GM12878 (cell line): ENCODE data around the gene CRP. TPM values are rescaled to one million over a fixed set of nuclear protein-coding genes. Genes with fewer than 3 reads are reported as not detected.

Experiments used
- ATAC-seq: fragments of 200-7000 bp; cut with Tn5 transposase; 3 replicates; pipeline ENCODE4 v1.9.1; 2020; ENCODE audit warnings: mild to moderate bottlenecking, moderate library complexity
- BruUV-seq: library from RNA; stranded (reverse); fragments of 400-500 nt; replicated peaks from 2 replicates; lab custom pipeline; 2021; lab: Mats Ljungman, UMichigan
- CTCF ChIA-PET: fragments of 300-600 bp; sonication (Branson Sonifier 250); formaldehyde crosslinking; extraction: SDS; loops from one replicate; lab custom pipeline; 2021; ENCODE audit warnings: inconsistent platforms; lab: Yijun Ruan, JAX
- POLR2A ChIA-PET: fragments of 350-600 bp; formaldehyde crosslinking; extraction: SDS; loops from one replicate; lab custom pipeline; 2021; ENCODE audit warnings: inconsistent platforms; lab: Charles Lee
- RAD21 ChIA-PET: fragments of 300-600 bp; sonication (Branson Sonifier 250); formaldehyde crosslinking; loops from one replicate; lab custom pipeline; 2023; ENCODE audit warnings: antibody characterized with exemption; ENCODE audit not compliant: unreplicated experiment; lab: Charles Lee
- SMC1A ChIA-PET: fragments of 300-600 bp; sonication (Branson Sonifier 250); formaldehyde crosslinking; loops from one replicate; lab custom pipeline; 2023; ENCODE audit not compliant: unreplicated experiment, uncharacterized antibody; lab: Charles Lee
- DNase-seq: peaks from one replicate; pipeline ENCODE4 v3.0.0-alpha.2; 2011; ENCODE audit warnings: low read depth, low spot score
- FAIRE-seq: peaks from 3 replicates; lab custom pipeline; 2011; peaks lifted over from hg19 to GRCh38; lab: Jason Lieb, UNC
- H2AFZ ChIP-seq: 2 replicates; pipeline ENCODE4 v1.6.0; 2011; ENCODE audit warnings: low read depth, low read length, control low read depth; ENCODE audit not compliant: control insufficient read depth
- H3K27ac ChIP-seq: 2 replicates; pipeline ENCODE4 v1.5.1; 2011; ENCODE audit warnings: control low read depth; ENCODE audit not compliant: control insufficient read depth, insufficient read depth
- H3K27me3 ChIP-seq, 2 experiments: replicated peaks in 1 of 2; 2 replicates each; pipeline versions ENCODE4 v1.6.0 to v1.6.1; 2011; ENCODE audit warnings: low read length in 1 of 2; ENCODE audit not compliant: control insufficient read depth in 2 of 2, insufficient read depth in 2 of 2
- H3K36me3 ChIP-seq, 2 experiments: 2 replicates each; pipeline ENCODE4 v1.5.1; 2011; ENCODE audit warnings: low read length in 1 of 2; ENCODE audit not compliant: control insufficient read depth in 2 of 2, insufficient read depth in 2 of 2
- H3K4me1 ChIP-seq: 2 replicates; pipeline ENCODE4 v1.6.1; 2011; ENCODE audit warnings: mild to moderate bottlenecking, low read length, moderate library complexity, mixed read lengths; ENCODE audit not compliant: control insufficient read depth, insufficient read depth
- H3K4me2 ChIP-seq: 2 replicates; pipeline ENCODE4 v1.6.0; 2011; ENCODE audit warnings: control low read depth; ENCODE audit not compliant: control insufficient read depth, insufficient read depth
- H3K4me3 ChIP-seq: fragments of 200-600 bp; sonication (generic); 2 replicates; pipeline ENCODE4 v1.5.1; 2016
- H3K79me2 ChIP-seq: 2 replicates; pipeline ENCODE4 v1.6.0; 2011; ENCODE audit warnings: low read length; ENCODE audit not compliant: control insufficient read depth, insufficient read depth
- H3K9ac ChIP-seq: 2 replicates; pipeline ENCODE4 v1.8.0; 2011; ENCODE audit warnings: low read length, control low read depth, mixed read lengths; ENCODE audit not compliant: control insufficient read depth, insufficient read depth
- H3K9me3 ChIP-seq: replicated peaks from 3 replicates; pipeline ENCODE4 v1.5.1; 2011; ENCODE audit warnings: mild to moderate bottlenecking, low read length; ENCODE audit not compliant: control insufficient read depth, insufficient read depth
- H4K20me1 ChIP-seq: 2 replicates; pipeline ENCODE4 v1.6.0; 2011; ENCODE audit not compliant: control insufficient read depth, insufficient read depth
- ATF2 ChIP-seq: IDR thresholded peaks from 2 replicates; pipeline ENCODE4 v1.6.1; 2012; ENCODE audit warnings: low read length, inconsistent platforms
- CBX3 ChIP-seq: fragments of 200-600 bp; sonication (generic); IDR thresholded peaks from 2 replicates; pipeline ENCODE4 v1.6.1; 2016; ENCODE audit warnings: low read depth, borderline replicate concordance
- CEBPZ ChIP-seq: fragments of 150-350 bp; IDR thresholded peaks from 2 replicates; pipeline ENCODE4 v1.6.1; 2016; ENCODE audit warnings: low read depth, low read length
- CREM ChIP-seq: IDR thresholded peaks from 2 replicates; pipeline ENCODE4 v1.6.1; 2014; ENCODE audit warnings: antibody characterized with exemption, low read depth
- FOS ChIP-seq: IDR thresholded peaks from 3 replicates; pipeline ENCODE4 v1.6.1; 2011; ENCODE audit warnings: borderline replicate concordance; ENCODE audit not compliant: insufficient read length; ENCODE audit errors: extremely low read depth
- MTA2 ChIP-seq: fragments of 450-650 bp; IDR thresholded peaks from 2 replicates; pipeline ENCODE4 v1.6.1; 2016; ENCODE audit warnings: low read depth, mild to moderate bottlenecking, moderate library complexity
- MYC ChIP-seq: IDR thresholded peaks from 2 replicates; pipeline ENCODE4 v1.6.1; 2011; ENCODE audit warnings: mild to moderate bottlenecking, low read length, moderate library complexity, inconsistent platforms; ENCODE audit not compliant: insufficient read depth, insufficient replicate concordance, insufficient read length, severe bottlenecking
- PAX8 ChIP-seq: fragments of 450-650 bp; IDR thresholded peaks from 2 replicates; pipeline ENCODE4 v1.6.1; 2017; ENCODE audit warnings: mild to moderate bottlenecking, moderate library complexity
- TCF12 ChIP-seq: IDR thresholded peaks from 2 replicates; pipeline ENCODE4 v1.6.1; 2011; ENCODE audit warnings: low read depth, mild to moderate bottlenecking, low read length
- TCF3 ChIP-seq: IDR thresholded peaks from 2 replicates; pipeline ENCODE4 v1.6.1; 2012; ENCODE audit warnings: low read depth, mild to moderate bottlenecking, low read length, borderline replicate concordance; ENCODE audit not compliant: insufficient read depth
- ZBED1 ChIP-seq: IDR thresholded peaks from 2 replicates; pipeline ENCODE4 v1.6.1; 2016; ENCODE audit warnings: borderline replicate concordance
- ZNF622 ChIP-seq: fragments of 450-650 bp; IDR thresholded peaks from 2 replicates; pipeline ENCODE4 v1.6.1; 2017; ENCODE audit warnings: mild to moderate bottlenecking, inconsistent platforms
- WGBS: methylation state at CpG from one replicate; pipeline ENCODE4 v1.1.6; 2016; ENCODE audit warnings: low lambda C conversion rate; ENCODE audit not compliant: insufficient replicate concordance, insufficient coverage; ENCODE audit errors: missing lambda C conversion rate; 5-methylcytosine and 5-hydroxymethylcytosine counted together
- in situ Hi-C: fragments of 300-500 bp; cut with MboI; formaldehyde crosslinking; loops from 9 replicates; pipeline ENCODE4 v1.14.3; 2018; ENCODE audit warnings: mixed read lengths
- intact Hi-C: fragments of 100-400 bp; cut with micrococcal nuclease; formaldehyde crosslinking; loops from one replicate; pipeline ENCODE4 v1.14.2; 2022; ENCODE audit not compliant: unreplicated experiment
- polyA plus RNA-seq, 11 experiments: library from polyadenylated mRNA; depleted of rRNA in 4 of 11; unstranded in 6 of 11; stranded (reverse) in 5 of 11; fragments of >200 nt; fragmentation: Nextera tagmentation in 4 of 11; fragmentation: Illumina TruSeq in 1 of 11; extraction: Ambion mirVana in 4 of 11; extraction: Trizol in 1 of 11; gene quantifications; 1 replicate in 1 of 11; 2 replicates in 10 of 11; pipeline versions ENCODE4 v1.2.1 to v1.2.3, GENCODE V29; 2011 to 2016; ENCODE audit warnings: inconsistent platforms in 2 of 11, missing spikeins in 2 of 11, low read depth in 1 of 11
- total RNA-seq, 4 experiments: library from RNA; depleted of rRNA in 3 of 4; stranded (reverse); fragments of >200 nt in 3 of 4; fragmentation: Illumina TruSeq in 1 of 4; extraction: Trizol in 1 of 4; gene quantifications; 2 replicates each; pipeline versions ENCODE4 v1.2.1 to v1.2.3, GENCODE V29; 2013 to 2021

Gene CRP
- total and polyA plus RNA-seq, 10 of the 15 experiments (the other 5 are each of a cell fraction or from before 2014, with no cell fraction given) = 0.54 TPM; not detected in 9

- intact Hi-C loops = no loop called here
- H3K4me3 ChIP-seq = no peak overlapping the region
- no peak overlapping the region for H3K27ac ChIP-seq
- no peaks in the 10 kb centered on the region for H3K9me3 ChIP-seq
- CTCF ChIA-PET = no interaction called here
- 27% methylated on average over 7 of the region's 7 CpGs for WGBS
- no peak overlapping the region for H3K4me2 ChIP-seq
- in situ Hi-C loops = no loop called here
- POLR2A ChIA-PET = no interaction called here
- H3K36me3 ChIP-seq = no peaks in the 10 kb centered on the region
- FAIRE-seq (no peak), ATAC-seq (no peak), DNase-seq (no peak)
- SMC1A ChIA-PET = no interaction called here
- no peak overlapping the region for H3K9ac ChIP-seq
- no TSS peak for BruUV-seq
- no peaks in the 10 kb centered on the region; a peak in 1 of 4 replicates for H3K27me3 ChIP-seq
- TF ChIP-seq ZBED1 (no peak), CREM (no peak), ZNF622 (no peak), ATF2 (no peak), FOS (no peak)
- H3K4me1 ChIP-seq = no peaks in the 10 kb centered on the region
- RAD21 ChIA-PET = no interaction called here
- H2AFZ ChIP-seq = no peak overlapping the region
- H4K20me1 ChIP-seq = no peaks in the 10 kb centered on the region
- no peaks in the 10 kb centered on the region for H3K79me2 ChIP-seq
Observed at GRCh38 chr1:159705251-159705903, 9.0 kb downstream of the CRP start.

- Histone ChIP-seq H3K9me3 (no peaks in the 10 kb centered on the region), H3K36me3 (no peaks in the 10 kb centered on the region), H3K79me2 (no peaks in the 10 kb centered on the region), H3K9ac (no peak overlapping the region), H2AFZ (no peak overlapping the region), H3K27ac (no peak overlapping the region), H3K4me2 (no peak overlapping the region), H3K4me1 (no peaks in the 10 kb centered on the region), H4K20me1 (no peaks in the 10 kb centered on the region), H3K27me3 (no peaks in the 10 kb centered on the region; a peak in 1 of 4 replicates), H3K4me3 (no peak overlapping the region)
- in situ Hi-C loops = no loop called here
- WGBS = 0% methylated on average over 1 of the region's 1 CpG
- ATAC-seq (no peak), DNase-seq (no peak), FAIRE-seq (no peak)
- ChIA-PET CTCF (no interaction called here), RAD21 (no interaction called here), POLR2A (no interaction called here), SMC1A (no interaction called here)
- intact Hi-C loops = no loop called here
- no TSS peak for BruUV-seq
- no peak for TF ChIP-seq MTA2
- TF ChIP-seq MYC = no peak
- TF ChIP-seq TCF3 = no peak
- TF ChIP-seq CEBPZ = no peak
- TF ChIP-seq CBX3 = no peak
- TF ChIP-seq PAX8 = no peak
- no peak for TF ChIP-seq TCF12
Observed at GRCh38 chr1:159704481-159704880, 9.9 kb downstream of the CRP start.
